ENCODE data around the gene BGN.

DNA sequence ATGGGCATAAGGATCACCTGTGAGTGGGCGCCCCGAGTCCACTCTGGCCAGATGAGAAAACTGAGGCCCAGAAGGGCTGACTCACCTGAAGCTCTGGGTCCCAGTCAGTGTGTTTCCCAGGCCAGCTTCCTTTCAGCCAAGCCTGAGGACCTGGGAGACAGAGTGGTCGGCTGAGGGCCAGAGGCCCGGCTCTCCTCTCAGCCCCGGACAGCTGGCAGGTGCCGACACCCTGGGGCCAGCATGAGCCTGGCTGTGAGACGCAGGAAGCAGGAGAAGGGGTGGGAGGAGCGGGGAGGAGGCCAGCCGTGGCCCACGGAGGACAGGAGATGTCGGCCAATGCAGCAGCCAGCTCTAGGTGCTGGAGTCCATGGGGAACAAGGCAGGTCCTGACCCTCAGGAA is 51.6 kb downstream of the BGN start:
- TF ChIP-seq, protein P1, sequence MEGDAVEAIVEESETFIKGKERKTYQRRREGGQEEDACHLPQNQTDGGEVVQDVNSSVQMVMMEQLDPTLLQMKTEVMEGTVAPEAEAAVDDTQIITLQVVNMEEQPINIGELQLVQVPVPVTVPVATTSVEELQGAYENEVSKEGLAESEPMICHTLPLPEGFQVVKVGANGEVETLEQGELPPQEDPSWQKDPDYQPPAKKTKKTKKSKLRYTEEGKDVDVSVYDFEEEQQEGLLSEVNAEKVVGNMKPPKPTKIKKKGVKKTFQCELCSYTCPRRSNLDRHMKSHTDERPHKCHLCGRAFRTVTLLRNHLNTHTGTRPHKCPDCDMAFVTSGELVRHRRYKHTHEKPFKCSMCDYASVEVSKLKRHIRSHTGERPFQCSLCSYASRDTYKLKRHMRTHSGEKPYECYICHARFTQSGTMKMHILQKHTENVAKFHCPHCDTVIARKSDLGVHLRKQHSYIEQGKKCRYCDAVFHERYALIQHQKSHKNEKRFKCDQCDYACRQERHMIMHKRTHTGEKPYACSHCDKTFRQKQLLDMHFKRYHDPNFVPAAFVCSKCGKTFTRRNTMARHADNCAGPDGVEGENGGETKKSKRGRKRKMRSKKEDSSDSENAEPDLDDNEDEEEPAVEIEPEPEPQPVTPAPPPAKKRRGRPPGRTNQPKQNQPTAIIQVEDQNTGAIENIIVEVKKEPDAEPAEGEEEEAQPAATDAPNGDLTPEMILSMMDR (IDR thresholded peaks at IDR 0.05), result no peak
- TF ChIP-seq ZFX (IDR thresholded peaks at IDR 0.05; ENCODE audit: borderline replicate concordance), result no peak
